Measurements from ENCODE around the gene KPNA5.
"Not testable (repeated sequence)": the region's sequence is repeated elsewhere in the genome, so short reads cannot be mapped to it uniquely, and the experiment has no call there.

The KPNA5 gene

GRCh38 chr6:116703888-116704287, 22.9 kb downstream of the KPNA5 start:
- DNase-seq (ENCODE audit: low spot score): not testable (repeated sequence)

GRCh38 chr6:116705917-116706316, 24.9 kb downstream of the KPNA5 start:
- DNase-seq (ENCODE audit: low spot score): no peak

- DNase-seq (ENCODE audit: low spot score): no peak
Observed at GRCh38 chr6:116714296-116714695, 33.3 kb downstream of the KPNA5 start.

- no peak for DNase-seq (ENCODE audit: low spot score)
Observed at GRCh38 chr6:116714761-116715160, 33.8 kb downstream of the KPNA5 start.

- DNase-seq (ENCODE audit: low spot score): no peak
Observed at GRCh38 chr6:116726947-116727346, 45.9 kb downstream of the KPNA5 start.

- DNase-seq (ENCODE audit: low spot score): no peak
Observed at GRCh38 chr6:116730513-116730912, 49.5 kb downstream of the KPNA5 start.

GRCh38 chr6:116737004-116737403, 56.0 kb downstream of the KPNA5 start:
- no peak for DNase-seq (ENCODE audit: low spot score)

GRCh38 chr6:116740486-116740885, 59.5 kb downstream of the KPNA5 start:
- DNase-seq (ENCODE audit: low spot score): not testable (repeated sequence)

- no peak for DNase-seq (ENCODE audit: low spot score)
Observed at GRCh38 chr6:116741571-116741970, 60.6 kb downstream of the KPNA5 start.

GRCh38 chr6:116745176-116745575, 64.2 kb downstream of the KPNA5 start:
- DNase-seq (ENCODE audit: low spot score): no peak

GRCh38 chr6:116761779-116762178, 80.8 kb downstream of the KPNA5 start:
- DNase-seq (ENCODE audit: low spot score): no peak

- no peak for DNase-seq (ENCODE audit: low spot score)
Observed at GRCh38 chr6:116762235-116762634, 81.2 kb downstream of the KPNA5 start.

- no peak for DNase-seq (ENCODE audit: low spot score)
Observed at GRCh38 chr6:116763048-116763447, 82.0 kb downstream of the KPNA5 start.

GRCh38 chr6:116763906-116764628, 83.1 kb downstream of the KPNA5 start:
- DNase-seq (ENCODE audit: low spot score): no peak

- DNase-seq (ENCODE audit: low spot score): no peak
Observed at GRCh38 chr6:116764629-116764960, 83.6 kb downstream of the KPNA5 start.

- no peak for DNase-seq (ENCODE audit: low spot score)
Observed at GRCh38 chr6:116764961-116765841, 84.2 kb downstream of the KPNA5 start, which contains the start of gene FAM162B. FAM162B (minus strand) TSS chr6:116765719; CDS start chr6:116765576, 143 bp downstream.

- DNase-seq (ENCODE audit: low spot score): no peak
Observed at GRCh38 chr6:116766506-116767176, 85.6 kb downstream of the KPNA5 start.

- no peak for DNase-seq (ENCODE audit: low spot score)
Observed at GRCh38 chr6:116767715-116768114, 86.7 kb downstream of the KPNA5 start.

- DNase-seq (ENCODE audit: low spot score): no peak
Observed at GRCh38 chr6:116772450-116772849, 91.4 kb downstream of the KPNA5 start.

- no peak for DNase-seq (ENCODE audit: low spot score)
Observed at GRCh38 chr6:116773886-116774285, 92.9 kb downstream of the KPNA5 start.

- peak; percentile 6 for DNase-seq (ENCODE audit: low spot score)
Observed at GRCh38 chr6:116779573-116780164, 98.7 kb downstream of the KPNA5 start.

GRCh38 chr6:116783852-116784251, 102.8 kb downstream of the KPNA5 start:
- DNase-seq (ENCODE audit: low spot score): no peak
